HG03575 (cell line): ENCODE measurements around the gene ACSF2.
"Not testable (repeated sequence)": the region's sequence is repeated elsewhere in the genome, so short reads cannot be mapped to it uniquely, and the experiment has no call there.

ENCODE experiments used
- ATAC-seq: cut with Tn5 transposase; IDR thresholded peaks from one replicate; pipeline ENCODE4 v1.9.1; 2021; ENCODE audit not compliant: unreplicated experiment, insufficient number of reproducible peaks, low FRiP score; ENCODE audit errors: extremely low read depth

The ACSF2 gene

DNA sequence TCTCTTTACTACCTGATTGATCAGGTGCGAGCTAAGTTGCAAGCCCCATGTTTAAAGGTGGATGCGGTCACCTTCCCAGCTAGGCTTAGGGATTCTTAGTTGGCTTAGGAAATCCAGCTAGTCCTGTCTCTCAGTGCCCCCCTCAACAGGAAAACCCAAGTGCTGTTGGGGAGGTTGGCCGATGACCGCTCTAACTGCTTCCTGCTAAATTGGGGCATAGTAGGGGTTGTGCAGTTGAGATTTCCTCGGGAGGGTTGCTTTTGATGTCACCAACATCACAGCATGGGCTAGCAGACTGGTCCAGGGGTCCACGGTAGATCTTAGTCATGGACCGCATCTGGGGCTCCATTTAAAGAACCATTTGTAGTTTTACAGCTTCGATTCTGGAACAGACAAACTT, 26.4 kb upstream of the ACSF2 start:
- not testable (repeated sequence) for ATAC-seq

DNA sequence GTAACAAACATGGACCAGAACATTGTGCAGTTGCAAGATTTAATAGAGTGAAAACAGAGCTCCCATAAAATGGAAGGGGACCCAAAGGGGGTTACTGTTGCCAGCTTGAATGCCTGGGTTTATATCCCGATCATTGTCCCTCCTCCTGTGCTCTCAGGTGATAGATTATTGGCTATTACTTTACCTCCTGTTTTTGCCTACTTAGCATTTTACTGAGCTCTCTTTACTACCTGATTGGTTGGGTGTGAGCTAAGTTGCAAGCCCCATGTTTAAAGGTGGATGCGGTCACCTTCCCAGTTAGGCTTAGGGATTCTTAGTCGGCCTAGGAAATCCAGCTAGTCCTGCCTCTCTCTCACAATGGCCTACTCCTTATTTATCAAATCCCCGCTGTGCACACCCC, 20.7 kb upstream of the ACSF2 start:
- not testable (repeated sequence) for ATAC-seq

DNA sequence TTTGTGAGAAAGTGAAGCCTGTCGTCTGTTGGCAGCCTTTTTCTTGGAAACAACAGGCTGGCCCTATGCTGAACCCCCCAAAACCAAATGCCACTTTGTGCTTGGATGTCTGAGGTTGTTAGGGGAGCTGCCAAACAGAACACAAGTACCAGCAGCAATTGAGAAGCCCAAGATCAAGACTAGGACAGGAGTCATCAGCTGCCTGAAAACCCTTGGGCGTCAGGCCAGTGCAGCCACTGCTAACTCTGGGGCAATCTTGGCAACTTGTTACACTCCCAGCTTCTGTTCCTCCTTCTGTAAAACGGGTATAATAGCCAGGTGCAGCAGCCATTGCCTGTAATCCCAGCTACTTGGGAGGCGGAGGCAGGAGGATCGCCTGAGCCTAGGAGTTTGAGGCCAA, 19.4 kb upstream of the ACSF2 start:
- no peak for ATAC-seq

DNA sequence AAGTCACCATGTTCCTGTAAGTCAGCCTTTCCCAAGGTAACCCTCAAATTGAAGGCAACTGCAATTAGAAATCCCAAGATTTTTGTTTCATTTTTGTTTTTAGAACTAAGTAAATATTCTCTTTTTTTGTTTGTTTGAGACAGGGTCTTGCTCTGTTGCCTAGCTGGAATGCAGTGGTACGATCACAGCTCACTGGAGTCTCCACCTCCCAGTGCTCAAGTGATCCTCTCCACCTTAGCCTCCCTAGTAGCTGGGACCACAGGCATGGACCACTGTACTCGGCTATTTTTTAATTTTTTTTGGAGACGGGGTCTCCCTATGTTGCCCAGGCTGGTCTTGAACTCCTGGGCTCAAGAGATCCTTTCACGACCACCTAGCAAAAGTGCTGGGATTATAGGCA, 18.1 kb upstream of the ACSF2 start:
- no peak for ATAC-seq

DNA sequence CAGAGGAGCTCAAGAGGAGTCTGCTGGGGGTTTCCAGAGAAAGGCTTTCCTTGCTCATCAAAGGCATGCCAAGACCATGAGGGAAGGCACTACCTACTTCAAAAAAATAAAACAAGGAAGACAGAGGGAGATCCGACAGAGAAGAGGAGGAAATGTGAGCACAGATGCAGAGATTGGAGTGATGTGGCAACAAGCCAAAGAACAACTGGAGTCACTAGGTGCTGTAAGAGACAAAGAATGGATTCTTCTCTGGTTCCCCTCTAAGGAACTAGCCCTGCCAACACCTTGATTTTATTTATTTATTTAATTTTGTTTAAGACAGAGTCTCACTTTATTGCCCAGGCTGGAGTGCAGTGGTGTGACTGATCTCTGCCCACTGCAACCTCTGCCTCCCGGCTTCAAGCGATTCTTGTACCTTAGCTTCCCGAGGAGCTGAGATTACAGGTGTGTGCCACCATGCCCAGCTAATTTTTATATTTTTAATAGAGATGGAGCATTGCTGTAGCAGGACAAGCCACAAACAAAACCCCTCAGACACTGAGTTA, 13.8 kb upstream of the ACSF2 start:
- no peak for ATAC-seq

DNA sequence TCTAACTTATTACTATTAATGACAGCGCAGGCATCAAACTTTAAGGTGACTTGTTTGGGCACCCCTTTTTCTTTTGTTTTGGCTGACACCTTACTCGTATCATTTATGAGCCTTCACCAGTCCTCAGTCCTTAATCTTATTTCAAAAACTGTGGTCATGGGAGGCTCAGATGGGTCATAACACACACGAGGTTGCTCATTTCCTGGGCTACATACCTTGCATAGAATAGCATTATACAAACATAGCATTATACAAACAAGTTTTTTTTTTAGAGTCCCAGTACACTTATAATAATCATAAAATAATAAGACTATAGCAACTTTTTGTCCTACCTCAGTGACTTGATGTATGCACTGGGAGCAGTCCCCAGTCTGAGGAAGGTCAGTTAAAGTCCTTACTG, 11.2 kb upstream of the ACSF2 start:
- ATAC-seq, result no peak

DNA sequence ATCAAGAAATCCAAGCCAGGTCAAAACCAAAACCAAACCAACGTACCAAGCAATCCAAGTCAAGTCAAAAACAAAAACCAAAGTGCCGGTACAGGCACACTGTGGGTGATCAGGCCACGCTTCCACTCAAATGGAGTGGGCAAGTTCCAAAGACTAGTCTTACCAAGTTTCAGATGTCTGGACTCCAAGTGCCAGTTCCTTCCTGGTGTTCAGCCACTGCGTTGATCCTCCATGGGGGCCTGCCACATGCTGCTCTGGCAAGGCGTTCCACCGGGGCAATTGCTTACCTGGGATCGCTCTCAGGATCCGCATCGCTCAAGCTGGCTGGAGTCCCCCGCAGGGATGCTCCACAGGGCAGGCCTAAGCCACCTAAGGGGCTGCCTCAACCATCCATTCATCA, 6.4 kb upstream of the ACSF2 start:
- not testable (repeated sequence) for ATAC-seq

DNA sequence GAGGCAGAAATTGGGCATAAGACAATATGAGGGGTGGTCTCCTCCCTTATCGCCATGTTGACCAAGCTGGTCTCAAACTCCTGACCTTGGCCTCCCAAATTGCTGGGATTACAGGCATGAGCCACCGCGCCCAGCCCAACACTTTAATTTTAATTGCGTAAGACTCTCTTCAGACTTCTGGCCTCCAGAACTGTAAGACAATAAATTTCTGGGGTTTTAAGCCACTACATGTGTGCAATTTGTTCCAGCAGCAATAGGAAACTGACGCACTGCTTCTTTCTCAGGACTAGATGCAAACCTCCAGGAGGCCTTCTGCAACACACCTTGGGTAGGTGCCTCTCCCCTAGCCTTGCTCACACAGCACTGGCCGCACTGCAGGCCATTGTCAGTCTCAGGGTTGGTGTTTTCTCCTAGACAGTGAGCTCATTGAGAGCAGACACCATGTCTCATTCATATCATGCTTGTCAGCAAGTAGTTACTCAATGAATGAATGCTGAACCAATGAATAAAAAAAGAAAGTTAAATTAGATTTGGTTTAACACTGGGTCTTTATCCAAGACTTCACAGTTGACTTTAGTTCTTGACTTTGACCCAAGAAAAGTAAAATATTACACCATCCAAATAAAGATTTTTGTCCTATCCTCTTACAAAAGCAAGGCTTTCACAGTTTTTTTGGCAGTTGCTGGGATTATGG, 5.5 kb upstream of the ACSF2 start:
- no peak for ATAC-seq

DNA sequence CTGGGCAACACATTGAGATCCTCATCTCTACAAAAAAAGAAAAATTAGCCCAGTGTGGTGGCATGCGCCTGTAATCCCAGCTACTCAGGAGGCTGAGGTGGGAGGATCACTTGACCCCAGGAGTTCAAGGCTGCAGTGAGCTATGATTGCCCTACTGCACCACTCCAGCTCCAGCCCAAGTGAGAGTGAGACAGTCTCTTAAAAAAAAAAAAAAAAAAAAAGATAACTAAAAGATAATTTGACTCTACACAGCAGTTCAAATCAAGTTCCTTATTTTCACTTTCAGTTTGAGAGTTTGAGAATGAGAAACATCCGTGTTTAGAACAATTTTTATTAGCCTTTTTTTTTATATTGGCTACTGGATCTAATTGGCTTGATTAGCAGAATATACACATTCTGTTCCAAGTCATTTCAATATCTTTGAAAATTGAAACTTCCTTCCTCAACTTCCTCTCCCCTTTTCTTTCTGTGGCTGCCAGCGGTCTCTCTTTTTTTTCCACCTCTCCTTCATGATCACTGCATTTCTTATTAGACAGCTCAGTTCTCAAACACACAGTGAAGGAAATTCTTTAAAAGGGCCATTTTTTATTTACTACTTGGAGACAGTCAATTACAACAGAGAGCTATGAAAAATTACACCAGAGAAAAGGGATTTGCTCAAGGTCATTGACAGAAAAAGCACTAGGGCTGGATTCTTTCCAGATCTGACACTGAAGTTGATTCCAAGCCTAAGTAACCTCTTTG, 4.5 kb upstream of the ACSF2 start:
- ATAC-seq, result no peak

DNA sequence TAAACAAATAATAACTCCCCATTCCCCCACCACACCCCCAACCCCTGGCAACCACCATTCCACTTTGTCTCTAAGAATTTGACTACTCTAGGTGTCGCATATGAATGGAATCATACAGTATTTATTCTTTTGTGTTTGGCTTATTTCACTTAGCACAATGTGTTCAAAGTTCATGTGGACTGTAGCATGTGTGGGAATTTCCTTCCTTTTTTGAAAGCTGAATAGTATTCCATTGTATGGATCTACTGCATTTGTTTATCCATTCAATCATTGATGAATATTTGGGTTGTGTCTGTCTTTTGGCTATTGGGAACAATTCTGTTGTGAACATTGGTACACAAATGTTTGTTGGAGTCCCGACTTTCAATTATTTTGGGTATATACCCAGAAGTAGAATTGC, 3.3 kb upstream of the ACSF2 start:
- ATAC-seq, result no peak

DNA sequence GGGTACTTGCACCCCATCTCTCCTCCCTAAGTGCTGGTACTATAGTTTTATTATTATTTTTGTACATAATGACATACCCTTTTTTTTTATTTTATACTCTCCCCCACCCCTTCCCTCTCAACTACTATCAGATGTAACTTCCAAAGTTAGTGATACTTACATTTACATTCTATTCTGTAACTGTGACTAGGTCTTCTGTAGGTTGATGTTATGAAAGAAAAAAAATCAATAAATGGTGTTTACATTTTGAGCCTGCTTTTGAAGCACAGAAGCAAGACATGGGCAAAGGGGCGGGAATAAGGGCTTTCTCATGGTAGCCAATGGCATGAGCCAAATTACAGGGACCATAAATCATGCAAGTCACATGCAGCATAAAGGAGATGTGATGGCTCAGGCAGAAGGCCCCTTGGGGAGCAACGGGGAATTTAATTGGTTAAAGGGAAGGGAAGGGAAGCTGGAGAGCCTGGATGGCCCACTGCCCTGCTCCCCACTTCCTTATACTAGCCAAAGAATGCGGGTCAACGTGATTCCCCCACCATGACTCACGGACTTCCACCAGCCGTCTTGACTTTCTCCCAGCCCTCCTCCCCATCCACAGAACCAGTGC, 2.4 kb upstream of the ACSF2 start:
- ATAC-seq, result no peak

DNA sequence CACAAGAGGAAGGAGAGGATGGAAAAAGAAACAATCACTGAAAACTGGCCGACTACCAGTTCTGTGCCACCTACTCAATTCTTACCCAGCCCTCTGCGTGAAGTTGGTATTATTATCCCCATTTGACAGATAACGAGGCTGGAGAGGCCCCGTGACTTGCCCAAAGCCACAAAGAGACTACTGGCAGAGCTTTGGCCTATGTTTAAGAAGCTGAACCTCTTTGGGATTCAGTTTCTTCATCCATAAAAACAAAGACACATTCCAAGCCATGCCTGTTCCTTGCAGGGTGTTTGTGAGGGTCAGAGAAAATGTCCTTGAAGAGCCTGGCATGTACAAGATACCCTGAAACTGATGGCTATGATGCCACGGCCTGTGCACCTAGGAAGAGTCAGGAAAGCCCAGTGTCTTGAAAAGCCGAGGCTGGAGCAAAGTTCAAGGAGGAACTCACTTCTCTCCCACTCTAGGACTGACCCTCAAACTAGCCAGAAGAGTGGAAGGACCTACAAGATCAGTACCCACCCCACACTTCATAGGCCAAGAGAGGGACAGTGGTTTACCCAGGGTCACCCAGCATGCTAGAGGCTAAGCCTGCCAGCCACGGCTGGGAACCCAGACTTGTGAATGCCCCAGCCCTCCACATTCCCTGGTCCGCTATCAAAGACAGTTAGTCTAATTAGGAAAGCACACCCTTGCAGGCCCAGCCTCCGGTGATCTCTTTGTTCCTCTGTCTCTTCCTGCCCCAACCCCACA, 1.6 kb upstream of the ACSF2 start:
- ATAC-seq, result no peak

DNA sequence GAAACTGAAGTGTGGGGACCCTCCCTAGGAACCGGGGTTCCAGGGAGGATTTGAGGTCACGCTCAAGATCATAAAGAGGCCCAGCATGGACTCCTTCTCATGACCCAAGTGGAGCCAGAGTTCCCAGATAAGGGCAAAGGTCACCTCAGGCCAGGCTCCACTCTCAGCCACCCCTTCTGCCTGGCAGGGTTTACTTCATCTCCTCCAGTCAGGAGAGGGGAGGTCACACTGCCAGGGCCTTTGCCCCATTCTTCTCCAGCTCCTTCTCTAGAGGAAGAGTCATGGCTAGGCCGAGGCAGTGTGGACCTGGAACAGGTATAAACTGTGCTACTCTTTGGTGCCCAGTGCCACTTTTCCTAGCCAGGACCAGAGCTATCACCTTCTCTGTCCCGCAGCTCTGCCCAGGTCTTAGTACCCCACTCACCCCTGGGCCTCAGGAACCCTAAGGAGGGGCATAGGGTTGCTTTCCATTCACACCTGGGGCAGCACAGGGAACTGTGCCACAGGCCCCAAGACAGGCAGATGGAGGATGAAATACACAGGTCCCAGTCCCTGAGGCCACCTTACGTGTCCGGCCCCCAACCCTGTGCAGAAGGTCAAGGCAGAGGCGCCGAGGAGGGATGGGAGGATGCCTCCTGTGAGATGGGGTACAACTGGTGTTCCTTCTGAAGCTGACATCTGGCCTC, 879 bp upstream of the ACSF2 start:
- no peak for ATAC-seq

DNA sequence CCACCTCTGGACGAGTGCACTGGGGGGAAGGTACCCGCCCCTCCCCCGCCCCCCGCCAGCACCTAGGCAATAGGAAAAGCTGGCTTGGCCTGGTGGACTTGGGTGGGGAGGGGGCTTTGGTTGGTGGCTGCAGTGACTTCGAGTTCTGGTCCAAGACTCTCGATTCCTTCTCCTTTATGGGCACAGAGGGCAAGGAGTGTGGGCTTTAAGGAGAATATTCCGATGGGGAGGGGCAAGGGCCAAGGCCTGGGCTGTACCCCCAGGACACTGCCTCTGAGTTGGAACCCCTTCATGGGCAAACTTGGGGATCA, 409 bp downstream of the ACSF2 start:
- no peak for ATAC-seq

DNA sequence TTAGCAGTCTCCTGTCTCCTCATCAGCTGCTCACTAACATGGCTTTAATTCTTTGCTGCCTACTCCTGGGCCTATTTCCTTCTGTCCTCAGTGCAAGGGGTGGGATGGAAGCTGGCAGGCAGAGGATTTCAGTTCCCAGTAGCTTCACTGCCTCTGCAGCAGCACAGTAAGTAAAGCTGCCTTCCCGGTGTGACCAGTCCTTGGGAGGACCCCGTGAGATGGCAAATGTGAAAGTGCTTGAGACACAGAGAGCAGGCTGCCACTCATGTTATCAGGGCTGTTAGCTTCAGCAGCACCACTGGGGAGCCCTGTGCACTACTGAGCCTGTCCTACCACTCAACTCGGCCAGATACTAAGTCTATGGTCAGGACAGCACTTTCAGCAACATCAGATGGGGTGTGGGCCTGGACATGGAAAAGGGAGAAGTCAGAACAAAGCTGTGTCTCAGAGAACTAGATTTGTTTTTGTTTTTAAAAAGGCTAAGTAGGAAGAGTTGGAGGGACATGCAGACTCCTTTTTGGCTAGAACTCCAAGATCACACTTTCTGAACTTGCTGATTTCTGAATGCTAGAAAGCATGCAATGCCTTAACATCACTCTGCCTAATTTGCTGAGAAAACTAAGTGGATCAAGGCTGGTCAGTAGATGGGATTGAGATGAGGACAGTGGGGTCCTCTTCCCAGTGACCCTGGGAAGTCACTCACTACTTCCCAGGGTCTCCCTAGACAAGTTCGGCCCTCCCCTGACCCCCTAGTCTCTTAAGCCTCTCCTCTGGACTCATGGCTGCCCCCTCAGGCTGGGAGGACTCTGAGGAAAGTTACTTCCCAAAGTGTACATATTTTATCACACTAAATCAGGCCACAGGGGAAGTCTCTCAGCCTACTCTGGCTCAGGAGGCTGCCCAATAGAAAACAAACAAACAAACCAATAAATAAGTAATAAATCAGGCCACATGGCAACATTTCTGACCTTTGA, 1.1 kb downstream of the ACSF2 start:
- no peak for ATAC-seq

DNA sequence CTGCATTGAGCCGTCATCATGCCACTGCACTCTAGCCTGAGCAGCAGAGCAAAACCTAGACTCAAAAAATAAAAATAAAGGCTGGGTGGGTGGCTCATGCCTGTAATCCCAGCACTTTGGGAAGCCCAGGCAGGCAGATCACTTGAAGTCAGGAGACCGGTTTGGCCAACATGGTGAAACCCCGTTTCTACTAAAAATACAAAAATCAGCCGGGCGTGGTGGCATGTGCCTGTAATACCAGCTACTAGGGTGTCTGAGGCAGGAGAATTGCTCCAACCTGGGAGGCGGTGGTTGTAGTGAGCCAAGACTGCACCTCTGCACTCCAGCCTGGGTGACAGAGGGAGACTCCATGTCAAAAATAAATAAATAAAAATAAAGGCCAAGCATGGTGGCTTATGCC, 2.1 kb downstream of the ACSF2 start:
- ATAC-seq, result not testable (repeated sequence)

DNA sequence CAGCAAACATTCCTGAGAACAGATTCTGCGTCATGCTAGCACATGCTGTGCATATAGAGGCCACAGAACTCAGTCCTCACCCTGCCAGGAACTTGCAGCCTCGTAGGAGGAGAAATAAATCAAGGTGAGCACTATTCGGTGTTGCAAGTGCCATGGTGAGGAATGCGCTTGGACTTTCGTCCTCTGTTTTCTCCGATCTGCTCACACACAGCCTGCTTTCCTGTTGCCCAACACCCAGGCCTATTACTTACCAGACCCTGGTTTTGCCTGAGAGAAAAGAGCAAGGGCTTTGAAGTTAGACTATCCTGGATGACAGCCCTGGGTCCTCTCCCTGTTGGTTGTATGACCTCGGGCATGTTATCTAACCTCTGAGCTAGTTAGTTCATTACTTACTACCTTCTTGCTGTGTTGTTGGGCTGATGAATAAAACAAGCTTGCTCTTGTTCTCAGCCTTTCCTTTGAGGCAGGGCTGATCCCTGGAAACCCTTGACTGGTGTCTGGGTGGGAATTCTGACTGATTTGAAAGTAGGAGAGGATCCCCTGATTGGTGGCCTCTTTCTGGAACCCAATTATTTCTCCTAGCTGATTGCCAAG, 2.9 kb downstream of the ACSF2 start:
- no peak for ATAC-seq

DNA sequence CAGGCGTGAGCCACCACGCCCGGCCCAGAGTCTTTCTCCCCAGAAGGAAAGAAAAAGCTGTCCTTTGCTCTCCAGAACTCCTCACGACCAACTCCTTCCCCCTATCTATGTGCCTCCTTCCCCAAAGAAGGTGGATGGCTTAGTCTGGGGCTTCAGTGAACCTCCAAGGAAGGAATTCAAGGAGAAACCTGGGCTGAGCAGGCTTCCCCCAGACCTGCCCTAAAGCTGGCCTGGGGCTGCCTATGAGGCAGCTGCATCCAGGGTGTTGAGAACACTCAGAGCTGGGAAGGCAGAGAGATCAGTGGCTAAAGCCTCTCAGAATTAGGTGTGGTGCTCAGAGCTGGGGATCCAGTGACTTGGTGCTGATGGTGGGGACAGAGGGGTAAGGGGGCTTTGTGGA, 3.8 kb downstream of the ACSF2 start:
- no peak for ATAC-seq
